HEK293T (cell line): ENCODE results near the gene P3H3.

ENCODE experiments used
- CTCF ChIA-PET: fragments of 350-600 bp; formaldehyde crosslinking; extraction: SDS; loops from one replicate; lab custom pipeline; 2021; ENCODE audit warnings: antibody characterized with exemption, inconsistent platforms; lab: Yijun Ruan, JAX
- POLR2A ChIA-PET: fragments of 350-600 bp; formaldehyde crosslinking; extraction: SDS; loops from one replicate; lab custom pipeline; 2020; ENCODE audit warnings: antibody characterized with exemption, inconsistent platforms; lab: Yijun Ruan, JAX
- DNase-seq: peaks from one replicate; pipeline ENCODE4 v3.0.0; 2012; ENCODE audit warnings: mixed read lengths; ENCODE audit errors: extremely low spot score
- ARNT ChIP-seq: fragments of 450-650 bp; IDR thresholded peaks from 2 replicates; pipeline ENCODE4 v1.6.1; 2017; ENCODE audit warnings: mild to moderate bottlenecking
- BHLHE40 ChIP-seq: fragments of 450-650 bp; IDR thresholded peaks from 2 replicates; pipeline ENCODE4 v1.6.1; 2016; ENCODE audit warnings: mild to moderate bottlenecking, moderate library complexity, borderline replicate concordance
- CTBP1 ChIP-seq: fragments of 450-650 bp; IDR thresholded peaks from 2 replicates; pipeline ENCODE4 v1.6.1; 2016; ENCODE audit warnings: borderline replicate concordance
- ELF4 ChIP-seq: fragments of 450-650 bp; IDR thresholded peaks from 2 replicates; pipeline ENCODE4 v1.6.1; 2017; ENCODE audit warnings: antibody characterized with exemption
- FOXA1 ChIP-seq: fragments of 450-650 bp; IDR thresholded peaks from 2 replicates; pipeline ENCODE4 v1.6.1; 2016; ENCODE audit warnings: mild to moderate bottlenecking
- FOXK2 ChIP-seq: fragments of 450-650 bp; IDR thresholded peaks from 2 replicates; pipeline ENCODE4 v1.6.1; 2016; ENCODE audit warnings: mild to moderate bottlenecking
- FOXM1 ChIP-seq: fragments of 450-650 bp; IDR thresholded peaks from 2 replicates; pipeline ENCODE4 v1.6.1; 2017; ENCODE audit warnings: mild to moderate bottlenecking, borderline replicate concordance
- HDGF ChIP-seq: fragments of 450-650 bp; IDR thresholded peaks from 2 replicates; pipeline ENCODE4 v1.6.1; 2017; ENCODE audit warnings: antibody characterized with exemption, borderline replicate concordance
- L3MBTL2 ChIP-seq: fragments of 450-650 bp; conservative IDR thresholded peaks from 2 replicates; pipeline ENCODE4 v1.6.1; 2016; ENCODE audit warnings: mild to moderate bottlenecking
- LEF1 ChIP-seq: fragments of 450-650 bp; IDR thresholded peaks from 2 replicates; pipeline ENCODE4 v1.6.1; 2017; ENCODE audit warnings: mild to moderate bottlenecking, borderline replicate concordance
- NFRKB ChIP-seq: fragments of 450-650 bp; IDR thresholded peaks from 2 replicates; pipeline ENCODE4 v1.6.1; 2016; ENCODE audit warnings: mild to moderate bottlenecking, moderate library complexity
- PKNOX1 ChIP-seq: fragments of 450-650 bp; IDR thresholded peaks from 2 replicates; pipeline ENCODE4 v1.6.1; 2016
- SP1 ChIP-seq: fragments of 450-650 bp; IDR thresholded peaks from 2 replicates; pipeline ENCODE4 v1.6.1; 2017
- SUZ12 ChIP-seq: fragments of 450-650 bp; IDR thresholded peaks from 2 replicates; pipeline ENCODE4 v1.6.1; 2016; ENCODE audit warnings: mild to moderate bottlenecking
- TARDBP ChIP-seq: fragments of 450-650 bp; IDR thresholded peaks from 2 replicates; pipeline ENCODE4 v1.6.1; 2016
- ZNF384 ChIP-seq: fragments of 450-650 bp; IDR thresholded peaks from 2 replicates; pipeline ENCODE4 v1.6.1; 2016

Gene P3H3

GRCh38 chr12:6792522-6793201 is 35.5 kb upstream of the P3H3 start:
- CTCF ChIA-PET: interaction anchor here (0.8 to 2.1 kb wide), 3 partner anchors 12 to 39 kb away, joined by 3 to 7 read pairs (median 5); partner anchors contain the start of gene MLF2
- no peak for DNase-seq
- no peak for TF ChIP-seq ELF4
- TF ChIP-seq PKNOX1: no peak
- no peak for TF ChIP-seq SP1
- no peak for TF ChIP-seq NFRKB
- TF ChIP-seq TARDBP: no peak
- no peak for TF ChIP-seq ZNF384
- TF ChIP-seq FOXA1: no peak
- no peak for TF ChIP-seq LEF1
- TF ChIP-seq FOXM1: no peak
- no peak for TF ChIP-seq CTBP1
- no peak for TF ChIP-seq L3MBTL2
- no peak for TF ChIP-seq HDGF
- TF ChIP-seq SUZ12: no peak
- no peak for TF ChIP-seq ARNT
- TF ChIP-seq BHLHE40: no peak
- no peak for TF ChIP-seq FOXK2
- POLR2A ChIA-PET: interaction anchor here (0.8 to 1.5 kb wide), 5 partner anchors 19 to 103 kb away, joined by 3 to 10 read pairs (median 3); partner anchors contain the start of genes GPR162, PTMS and ZNF384

- POLR2A ChIA-PET: interaction anchor here (2.0 kb wide), 1 partner anchor 42 kb away, joined by 10 read pairs; the partner anchor contains the start of gene MLF2
- CTCF ChIA-PET: no interaction called here
- TF ChIP-seq FOXK2: no peak
- TF ChIP-seq CTBP1: no peak
- TF ChIP-seq TARDBP: no peak
- TF ChIP-seq L3MBTL2: no peak
- TF ChIP-seq ELF4: no peak
- TF ChIP-seq SP1: no peak
- TF ChIP-seq PKNOX1: no peak
- TF ChIP-seq FOXA1: no peak
- TF ChIP-seq ZNF384: no peak
- TF ChIP-seq HDGF: no peak
- no peak for TF ChIP-seq ARNT
- no peak for TF ChIP-seq FOXM1
- TF ChIP-seq LEF1: no peak
- no peak for TF ChIP-seq SUZ12
- no peak for TF ChIP-seq BHLHE40
- TF ChIP-seq NFRKB: no peak
Observed at GRCh38 chr12:6795088-6795487, 33.1 kb upstream of the P3H3 start.

GRCh38 chr12:6796576-6796975 is 31.6 kb upstream of the P3H3 start:
- ChIA-PET POLR2A (interaction anchor here (1.1 to 2.0 kb wide), 3 partner anchors 30 to 44 kb away, joined by 3 to 10 read pairs (median 3); partner anchors contain the start of genes MLF2 and P3H3), CTCF (interaction anchor here (0.6 to 1.4 kb wide), 2 partner anchors 13 to 18 kb away, joined by 4 to 8 read pairs; no protein-coding TSS in a partner anchor)
- DNase-seq: no peak
- TF ChIP-seq LEF1 (no peak), FOXM1 (no peak), CTBP1 (no peak), ARNT (no peak), HDGF (no peak), FOXA1 (no peak), ELF4 (no peak), NFRKB (no peak), PKNOX1 (no peak), L3MBTL2 (no peak)

More at GRCh38 chr12:6795088-6795487, 33.1 kb upstream of the P3H3 start:
- no peak for DNase-seq

- TF ChIP-seq ARNT: no peak
- TF ChIP-seq PKNOX1: peak; percentile 74
- no peak for TF ChIP-seq SUZ12
- CTCF ChIA-PET: no interaction called here
- POLR2A ChIA-PET: no interaction called here
- DNase-seq: no peak
Observed at GRCh38 chr12:6799147-6799546, 29.1 kb upstream of the P3H3 start.

- POLR2A ChIA-PET: no interaction called here
- CTCF ChIA-PET: interaction anchor here (0.6 to 0.7 kb wide), 2 partner anchors 65 to 92 kb away, joined by 3 to 4 read pairs; no protein-coding TSS in a partner anchor
- DNase-seq: no peak
- TF ChIP-seq TARDBP: no peak
- TF ChIP-seq L3MBTL2: no peak
- TF ChIP-seq CTBP1: no peak
- no peak for TF ChIP-seq FOXA1
- no peak for TF ChIP-seq BHLHE40
- TF ChIP-seq SP1: no peak
- no peak for TF ChIP-seq ARNT
Observed at GRCh38 chr12:6807170-6807569, 21.0 kb upstream of the P3H3 start.
